ENCODE results near the gene PLIN5. TPM values are rescaled to one million over a fixed set of nuclear protein-coding genes. Genes with fewer than 3 reads are reported as not detected.

PLIN5 gene
- total RNA-seq, 1 donor from 2014 or later, result 0.54 TPM

DNA sequence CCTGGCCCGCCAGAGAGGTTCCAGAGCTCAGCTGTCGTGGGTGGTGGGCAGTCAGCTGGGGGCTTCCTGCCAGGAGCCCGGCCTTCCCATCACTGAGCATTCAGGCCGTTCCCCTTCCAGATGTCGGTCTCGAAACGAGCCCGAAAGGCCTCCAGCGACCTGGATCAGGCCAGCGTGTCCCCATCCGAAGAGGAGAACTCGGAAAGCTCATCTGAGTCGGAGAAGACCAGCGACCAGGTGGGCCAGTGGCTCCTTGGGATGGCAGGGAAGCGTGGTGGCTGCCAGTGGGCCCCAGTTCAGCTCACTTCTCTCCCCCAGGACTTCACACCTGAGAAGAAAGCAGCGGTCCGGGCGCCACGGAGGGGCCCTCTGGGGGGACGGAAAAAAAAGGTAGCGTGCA, 43.6 kb downstream of the PLIN5 start:
- H3K36me3 Mint-ChIP-seq (ENCODE audit: unreplicated experiment), result peaks cover 5% of the 10 kb centered on the region

DNA sequence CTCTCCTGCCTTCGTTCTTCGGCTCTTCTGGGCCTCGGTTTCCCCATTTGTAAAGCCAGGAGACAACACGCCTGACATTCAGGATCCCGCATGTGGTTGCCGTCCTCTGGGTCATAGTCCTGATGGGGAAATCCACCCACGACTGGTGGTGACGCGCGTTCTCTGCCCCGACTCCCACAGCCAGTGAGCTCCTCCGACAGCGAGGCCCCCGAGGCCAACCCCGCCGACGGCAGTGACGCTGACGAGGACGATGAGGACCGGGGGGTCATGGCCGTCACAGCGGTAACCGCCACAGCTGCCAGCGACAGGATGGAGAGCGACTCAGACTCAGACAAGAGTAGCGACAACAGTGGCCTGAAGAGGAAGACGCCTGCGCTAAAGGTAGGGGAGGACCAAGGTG, 46.5 kb downstream of the PLIN5 start:
- DNase-seq, result no peak
- Mint-ChIP-seq H3K4me3 (ENCODE audit: unreplicated experiment) (no peak overlapping the region), H3K27me3 (ENCODE audit: unreplicated experiment) (peaks cover 6% of the 10 kb centered on the region), H3K36me3 (ENCODE audit: unreplicated experiment) (peaks cover 5% of the 10 kb centered on the region), H3K4me1 (ENCODE audit: low read depth, unreplicated experiment) (no peaks in the 10 kb centered on the region), H3K27ac (ENCODE audit: unreplicated experiment) (no peak overlapping the region), H3K9me3 (ENCODE audit: unreplicated experiment) (peaks cover 7% of the 10 kb centered on the region)
- TF ChIP-seq, protein P1, sequence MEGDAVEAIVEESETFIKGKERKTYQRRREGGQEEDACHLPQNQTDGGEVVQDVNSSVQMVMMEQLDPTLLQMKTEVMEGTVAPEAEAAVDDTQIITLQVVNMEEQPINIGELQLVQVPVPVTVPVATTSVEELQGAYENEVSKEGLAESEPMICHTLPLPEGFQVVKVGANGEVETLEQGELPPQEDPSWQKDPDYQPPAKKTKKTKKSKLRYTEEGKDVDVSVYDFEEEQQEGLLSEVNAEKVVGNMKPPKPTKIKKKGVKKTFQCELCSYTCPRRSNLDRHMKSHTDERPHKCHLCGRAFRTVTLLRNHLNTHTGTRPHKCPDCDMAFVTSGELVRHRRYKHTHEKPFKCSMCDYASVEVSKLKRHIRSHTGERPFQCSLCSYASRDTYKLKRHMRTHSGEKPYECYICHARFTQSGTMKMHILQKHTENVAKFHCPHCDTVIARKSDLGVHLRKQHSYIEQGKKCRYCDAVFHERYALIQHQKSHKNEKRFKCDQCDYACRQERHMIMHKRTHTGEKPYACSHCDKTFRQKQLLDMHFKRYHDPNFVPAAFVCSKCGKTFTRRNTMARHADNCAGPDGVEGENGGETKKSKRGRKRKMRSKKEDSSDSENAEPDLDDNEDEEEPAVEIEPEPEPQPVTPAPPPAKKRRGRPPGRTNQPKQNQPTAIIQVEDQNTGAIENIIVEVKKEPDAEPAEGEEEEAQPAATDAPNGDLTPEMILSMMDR (IDR thresholded peaks at IDR 0.05; ENCODE audit: partially characterized antibody, unreplicated experiment), result no peak

More for the DNA sequence above, 43.6 kb downstream of the PLIN5 start:
- peaks cover 4% of the 10 kb centered on the region for H3K9me3 Mint-ChIP-seq (ENCODE audit: unreplicated experiment)
- TF ChIP-seq, protein P1 (IDR thresholded peaks at IDR 0.05; ENCODE audit: partially characterized antibody, unreplicated experiment), result no peak
- H3K27ac Mint-ChIP-seq (ENCODE audit: unreplicated experiment), result no peak overlapping the region
- peaks cover 5% of the 10 kb centered on the region for H3K27me3 Mint-ChIP-seq (ENCODE audit: unreplicated experiment)
- H3K4me1 Mint-ChIP-seq (ENCODE audit: low read depth, unreplicated experiment), result no peaks in the 10 kb centered on the region
- DNase-seq, result no peak
- H3K4me3 Mint-ChIP-seq (ENCODE audit: unreplicated experiment), result no peak overlapping the region

DNA sequence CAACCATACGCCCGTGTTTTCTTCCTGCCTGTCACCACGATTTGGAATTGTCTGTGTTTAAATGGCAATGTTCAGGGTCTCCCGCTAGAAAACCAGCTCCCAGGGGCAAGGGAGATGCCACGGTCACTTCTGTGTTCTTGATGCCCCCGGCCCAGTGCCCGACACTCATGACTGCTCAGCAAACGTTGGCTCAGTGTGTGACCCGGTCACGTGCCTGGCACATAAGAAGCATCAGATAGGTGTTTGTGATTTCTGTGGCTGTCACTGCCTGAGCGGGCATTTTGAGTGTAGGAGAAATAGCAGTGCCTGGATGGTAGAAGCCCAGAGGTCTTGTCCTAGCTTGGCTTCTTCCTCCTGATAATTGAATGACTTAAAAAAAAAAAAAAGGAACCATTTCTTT, 47.5 kb downstream of the PLIN5 start:
- peaks cover 6% of the 10 kb centered on the region for H3K27me3 Mint-ChIP-seq (ENCODE audit: unreplicated experiment)
- H3K4me1 Mint-ChIP-seq (ENCODE audit: low read depth, unreplicated experiment), result no peaks in the 10 kb centered on the region
- no peak overlapping the region for H3K27ac Mint-ChIP-seq (ENCODE audit: unreplicated experiment)
- H3K9me3 Mint-ChIP-seq (ENCODE audit: unreplicated experiment), result peaks cover 8% of the 10 kb centered on the region
- TF ChIP-seq, protein P1 (IDR thresholded peaks at IDR 0.05; ENCODE audit: partially characterized antibody, unreplicated experiment), result no peak
- peaks cover 5% of the 10 kb centered on the region for H3K36me3 Mint-ChIP-seq (ENCODE audit: unreplicated experiment)
- H3K4me3 Mint-ChIP-seq (ENCODE audit: unreplicated experiment), result no peak overlapping the region
- DNase-seq, result no peak

DNA sequence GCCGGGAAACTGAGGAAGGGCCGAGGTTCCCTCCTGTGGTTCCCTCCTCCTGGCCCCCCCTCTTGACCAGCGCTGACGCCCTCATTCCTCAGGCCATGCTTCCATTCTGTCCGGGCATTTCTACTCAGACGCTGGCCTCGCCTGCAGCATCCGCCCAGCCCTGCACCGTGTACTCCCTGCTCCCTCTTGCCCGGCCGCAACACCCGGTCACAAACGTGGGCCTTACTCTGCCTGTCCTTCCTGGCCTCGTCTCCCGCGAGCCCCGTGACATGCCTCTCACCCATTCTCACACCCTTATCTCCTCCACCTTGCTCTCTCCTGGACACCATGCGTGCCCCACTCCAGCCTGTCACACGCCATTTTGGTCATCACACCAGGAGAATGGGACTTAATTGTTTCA, 51.6 kb downstream of the PLIN5 start:
- TF ChIP-seq, protein P1 (IDR thresholded peaks at IDR 0.05; ENCODE audit: partially characterized antibody, unreplicated experiment), result no peak
- Mint-ChIP-seq H3K27me3 (ENCODE audit: unreplicated experiment) (peaks cover 3% of the 10 kb centered on the region), H3K4me3 (ENCODE audit: unreplicated experiment) (peak overlapping the region; percentile 67), H3K4me1 (ENCODE audit: low read depth, unreplicated experiment) (no peaks in the 10 kb centered on the region), H3K27ac (ENCODE audit: unreplicated experiment) (peak overlapping the region; percentile 2), H3K9me3 (ENCODE audit: unreplicated experiment) (peaks cover 4% of the 10 kb centered on the region), H3K36me3 (ENCODE audit: unreplicated experiment) (no peaks in the 10 kb centered on the region)
- no peak for DNase-seq

DNA sequence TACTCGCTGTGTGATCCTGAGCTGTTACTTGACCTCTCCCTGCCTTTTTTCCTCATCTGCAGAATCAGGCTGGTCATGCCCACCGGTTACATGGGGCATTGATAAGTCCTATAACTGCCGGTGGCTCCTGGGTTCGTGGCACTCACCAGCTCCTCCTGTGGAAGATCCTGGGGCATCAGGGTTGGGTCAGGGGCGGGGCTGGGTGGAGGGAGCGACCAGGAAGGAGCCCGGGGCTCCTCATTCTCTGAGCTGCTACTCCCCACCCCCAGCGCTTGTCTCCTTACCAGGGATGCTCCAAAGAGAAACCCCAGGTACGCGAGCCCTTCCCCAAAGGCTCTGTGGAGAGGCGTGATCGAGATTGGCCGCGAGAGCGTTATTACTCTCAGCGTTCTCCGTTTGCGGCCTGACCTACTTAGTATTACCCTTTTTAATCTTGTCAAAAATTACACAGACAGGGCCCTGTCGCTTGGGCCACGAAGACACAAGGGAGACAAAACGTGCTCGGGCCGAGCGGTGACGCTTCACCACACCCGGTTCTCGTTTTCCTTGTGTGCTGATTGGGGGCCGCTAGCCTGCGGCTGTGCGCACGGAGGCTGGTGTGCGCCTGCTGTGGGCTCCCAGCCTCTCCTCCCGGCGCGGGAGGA, 52.2 kb downstream of the PLIN5 start:
- Mint-ChIP-seq H3K4me3 (ENCODE audit: unreplicated experiment) (no peak overlapping the region), H3K4me1 (ENCODE audit: low read depth, unreplicated experiment) (no peaks in the 10 kb centered on the region), H3K27me3 (ENCODE audit: unreplicated experiment) (peaks cover 3% of the 10 kb centered on the region), H3K36me3 (ENCODE audit: unreplicated experiment) (no peaks in the 10 kb centered on the region), H3K27ac (ENCODE audit: unreplicated experiment) (no peak overlapping the region), H3K9me3 (ENCODE audit: unreplicated experiment) (peaks cover 4% of the 10 kb centered on the region)
- TF ChIP-seq, protein P1 (IDR thresholded peaks at IDR 0.05; ENCODE audit: partially characterized antibody, unreplicated experiment), result no peak
- DNase-seq, result no peak

Measured in glutamatergic neuron (in vitro differentiated cells).